A673 (cell line): ENCODE results near the gene ACOXL.

Experiments
- CTCF ChIP-seq: fragments of 300-800, 200-600 bp; sonication (generic); conservative IDR thresholded peaks from 2 replicates; pipeline ENCODE4 v1.5.1; 2017; ENCODE audit warnings: low read depth, mild to moderate bottlenecking, antibody characterized with exemption, low read length, moderate library complexity, mixed read lengths
- EZH2 ChIP-seq: fragments of 200-600 bp; sonication (generic); IDR thresholded peaks from 2 replicates; pipeline ENCODE4 v1.6.1; 2017; ENCODE audit warnings: borderline replicate concordance, low read depth, mild to moderate bottlenecking, mixed read lengths, antibody characterized with exemption, low read length; ENCODE audit not compliant: poor library complexity, severe bottlenecking

DNA sequence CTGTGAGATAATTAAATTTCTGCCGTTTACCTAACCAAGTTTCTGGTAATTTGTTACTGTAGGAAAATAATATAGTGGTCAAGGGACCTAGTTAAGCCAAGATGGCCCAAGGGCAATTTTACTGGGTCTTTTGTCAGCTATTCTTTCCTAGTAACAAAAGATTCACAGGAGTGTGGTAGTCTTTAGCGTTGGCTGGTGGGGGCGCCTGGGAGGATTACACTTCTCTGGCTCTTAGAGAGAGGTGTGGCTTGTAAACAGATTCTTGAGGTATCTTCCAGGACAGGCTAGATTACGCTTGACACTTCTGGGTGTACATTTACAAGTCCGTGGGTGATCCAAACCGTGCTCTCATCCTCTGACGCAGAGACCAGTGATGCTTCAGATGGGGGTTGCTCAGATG, 3.3 kb upstream of the ACOXL start:
- no peak for TF ChIP-seq CTCF
- no peak for TF ChIP-seq EZH2
